ENCODE data around the gene THUMPD3. TPM values are rescaled to one million over a fixed set of nuclear protein-coding genes. Genes with fewer than 3 reads are reported as not detected.
A peak's percentile ranks its signal among the peaks of the same experiment; 100 is the strongest.

THUMPD3 gene
- total RNA-seq, 4 donors from 2014 or later: 18.8 to 32.1 (median 25.8) TPM

GRCh38 chr3:9408546-9408945 is 45.7 kb downstream of the THUMPD3 start:
- Histone ChIP-seq H3K36me3 (no peaks in the 10 kb centered on the region), H3K4me3 (no peak overlapping the region), H3K27me3 (no peaks in the 10 kb centered on the region), H3K27ac (peak overlapping the region in 1 of 4 donors; percentile 26), H3K9me3 (no peaks in the 10 kb centered on the region), H3K4me1 (peaks cover 20 to 99% (median 25%) of the 10 kb centered on the region in 3 donors)
- ATAC-seq: no peak
- 45 to 69% methylated on average over 1 of the region's 1 CpG for WGBS, 2 donors (ENCODE audit: low coverage in 1 of 2)
- TF ChIP-seq EP300 (IDR thresholded peaks at IDR 0.05): no peak
- TF ChIP-seq, protein P1, sequence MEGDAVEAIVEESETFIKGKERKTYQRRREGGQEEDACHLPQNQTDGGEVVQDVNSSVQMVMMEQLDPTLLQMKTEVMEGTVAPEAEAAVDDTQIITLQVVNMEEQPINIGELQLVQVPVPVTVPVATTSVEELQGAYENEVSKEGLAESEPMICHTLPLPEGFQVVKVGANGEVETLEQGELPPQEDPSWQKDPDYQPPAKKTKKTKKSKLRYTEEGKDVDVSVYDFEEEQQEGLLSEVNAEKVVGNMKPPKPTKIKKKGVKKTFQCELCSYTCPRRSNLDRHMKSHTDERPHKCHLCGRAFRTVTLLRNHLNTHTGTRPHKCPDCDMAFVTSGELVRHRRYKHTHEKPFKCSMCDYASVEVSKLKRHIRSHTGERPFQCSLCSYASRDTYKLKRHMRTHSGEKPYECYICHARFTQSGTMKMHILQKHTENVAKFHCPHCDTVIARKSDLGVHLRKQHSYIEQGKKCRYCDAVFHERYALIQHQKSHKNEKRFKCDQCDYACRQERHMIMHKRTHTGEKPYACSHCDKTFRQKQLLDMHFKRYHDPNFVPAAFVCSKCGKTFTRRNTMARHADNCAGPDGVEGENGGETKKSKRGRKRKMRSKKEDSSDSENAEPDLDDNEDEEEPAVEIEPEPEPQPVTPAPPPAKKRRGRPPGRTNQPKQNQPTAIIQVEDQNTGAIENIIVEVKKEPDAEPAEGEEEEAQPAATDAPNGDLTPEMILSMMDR (IDR thresholded peaks at IDR 0.05): no peak
- TF ChIP-seq POLR2A (IDR thresholded peaks at IDR 0.05): no peak
- TF ChIP-seq POLR2AphosphoS5 (IDR thresholded peaks at IDR 0.05): no peak

GRCh38 chr3:9409981-9410854 is 47.4 kb downstream of the THUMPD3 start:
- H3K27ac ChIP-seq: no peak overlapping the region
- H3K27me3 ChIP-seq: no peaks in the 10 kb centered on the region
- H3K9me3 ChIP-seq: no peaks in the 10 kb centered on the region
- H3K4me3 ChIP-seq: no peak overlapping the region
- 72 to 75% methylated on average over 6 of the region's 6 CpGs for WGBS, 2 donors (ENCODE audit: low coverage in 1 of 2)
- no peaks in the 10 kb centered on the region for H3K36me3 ChIP-seq
- TF ChIP-seq POLR2A (IDR thresholded peaks at IDR 0.05): no peak
- no peak for TF ChIP-seq EP300 (IDR thresholded peaks at IDR 0.05)
- TF ChIP-seq, protein P1 (IDR thresholded peaks at IDR 0.05): no peak
- TF ChIP-seq POLR2AphosphoS5 (IDR thresholded peaks at IDR 0.05): no peak
- peaks cover 14 to 86% (median 15%) of the 10 kb centered on the region in 3 donors for H3K4me1 ChIP-seq
- ATAC-seq: no peak

DNA sequence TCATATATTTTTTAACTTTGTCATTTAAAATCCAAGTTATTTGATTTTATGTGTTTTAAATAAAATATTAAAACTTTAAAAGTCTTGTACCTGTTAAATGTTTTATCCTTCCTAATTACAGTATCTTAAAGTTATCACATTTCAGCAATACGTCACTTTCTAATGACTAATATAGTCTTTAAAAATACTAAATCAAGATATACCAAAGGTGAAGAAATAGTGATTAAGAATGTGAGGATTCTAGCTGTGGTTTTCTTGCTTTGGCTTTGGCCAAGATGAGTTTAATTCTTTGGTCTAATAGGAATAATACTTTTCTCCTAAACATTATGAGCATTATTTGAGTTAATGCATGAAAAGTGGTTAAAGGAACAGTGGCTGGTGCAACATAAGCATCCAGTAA is 48.4 kb downstream of the THUMPD3 start:
- Histone ChIP-seq H3K4me1 (peaks cover 8 to 86% (median 15%) of the 10 kb centered on the region in 3 donors), H3K27me3 (no peaks in the 10 kb centered on the region), H3K9me3 (no peaks in the 10 kb centered on the region), H3K4me3 (no peak overlapping the region), H3K36me3 (peaks cover 0 to 4% of the 10 kb centered on the region in 2 donors), H3K27ac (no peak overlapping the region)
- 73 to 80% methylated on average over 1 of the region's 1 CpG for WGBS, 2 donors (ENCODE audit: low coverage in 1 of 2)
- TF ChIP-seq, protein P1 (IDR thresholded peaks at IDR 0.05): no peak
- no peak for ATAC-seq

GRCh38 chr3:9412293-9412692 is 49.4 kb downstream of the THUMPD3 start:
- no peak for ATAC-seq
- Histone ChIP-seq H3K4me1 (peaks cover 11 to 86% (median 12%) of the 10 kb centered on the region in 3 donors), H3K9me3 (no peaks in the 10 kb centered on the region), H3K4me3 (no peak overlapping the region), H3K27me3 (no peaks in the 10 kb centered on the region), H3K27ac (no peak overlapping the region), H3K36me3 (peaks cover 0 to 4% of the 10 kb centered on the region in 2 donors)
- WGBS, 2 donors (ENCODE audit: low coverage in 1 of 2): 40 to 80% methylated on average over 1 of the region's 1 CpG
- TF ChIP-seq POLR2AphosphoS5 (IDR thresholded peaks at IDR 0.05) (no peak), EP300 (IDR thresholded peaks at IDR 0.05) (no peak), POLR2A (IDR thresholded peaks at IDR 0.05) (no peak)
- TF ChIP-seq, protein P1 (IDR thresholded peaks at IDR 0.05): no peak

GRCh38 chr3:9414826-9415225 is 52.0 kb downstream of the THUMPD3 start:
- Histone ChIP-seq H3K9me3 (no peaks in the 10 kb centered on the region), H3K27ac (no peak overlapping the region), H3K36me3 (peaks cover 0 to 4% of the 10 kb centered on the region in 2 donors), H3K4me3 (no peak overlapping the region), H3K4me1 (peaks cover 3 to 83% (median 11%) of the 10 kb centered on the region in 3 donors), H3K27me3 (no peaks in the 10 kb centered on the region)
- TF ChIP-seq, protein P1 (IDR thresholded peaks at IDR 0.05): no peak
- TF ChIP-seq EP300 (IDR thresholded peaks at IDR 0.05) (no peak), POLR2A (IDR thresholded peaks at IDR 0.05) (no peak), POLR2AphosphoS5 (IDR thresholded peaks at IDR 0.05) (no peak)
- no peak for ATAC-seq
